HG03354 (cell line): ENCODE results near the gene STAT5B.
"Not testable (repeated sequence)": the region's sequence is repeated elsewhere in the genome, so short reads cannot be mapped to it uniquely, and the experiment has no call there.

Source experiments
- ATAC-seq: cut with Tn5 transposase; IDR thresholded peaks from one replicate; pipeline ENCODE4 v1.9.1; 2021; ENCODE audit warnings: mild to moderate bottlenecking; ENCODE audit not compliant: unreplicated experiment, poor library complexity, severe bottlenecking

STAT5B gene

DNA sequence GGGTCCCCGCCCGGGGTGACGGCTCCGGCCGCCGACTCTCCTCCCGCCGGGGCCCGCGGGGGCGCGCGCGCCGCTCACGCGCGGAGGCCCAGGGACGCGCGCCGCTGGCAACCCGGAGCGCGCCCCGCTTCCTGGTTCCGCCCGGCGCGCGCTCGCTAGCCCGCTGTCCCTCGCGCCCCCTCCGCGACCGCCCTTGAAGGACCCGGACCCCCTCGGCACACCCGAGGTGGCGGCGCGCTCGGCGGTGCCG is at the start of gene STAT5B:
Gene STAT5B (minus strand): TSS at position 33 of the 250 bp plus-strand sequence. CDS start 44,264 bp downstream, outside the sequence.
- ATAC-seq: peak; percentile 75

DNA sequence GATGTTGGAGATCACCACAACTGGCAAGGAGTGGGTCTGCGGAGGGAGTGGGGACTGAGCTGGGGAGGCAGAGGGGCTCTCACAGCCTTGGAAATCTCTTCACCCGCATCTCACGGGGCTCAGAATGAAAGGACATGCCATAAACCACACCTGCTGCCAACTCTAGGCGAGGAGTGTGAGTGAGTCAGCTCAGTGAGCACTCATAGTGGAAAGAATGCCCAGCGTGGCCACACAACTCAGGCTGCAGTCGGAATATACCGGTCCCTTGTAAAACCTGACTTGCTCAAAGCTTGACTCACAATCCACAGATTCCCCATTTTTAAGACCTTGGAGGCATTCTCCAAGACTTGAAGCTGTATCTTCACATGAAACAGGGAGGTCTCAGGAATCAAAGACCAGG is 48.8 kb upstream of the STAT5B start:
- no peak for ATAC-seq

DNA sequence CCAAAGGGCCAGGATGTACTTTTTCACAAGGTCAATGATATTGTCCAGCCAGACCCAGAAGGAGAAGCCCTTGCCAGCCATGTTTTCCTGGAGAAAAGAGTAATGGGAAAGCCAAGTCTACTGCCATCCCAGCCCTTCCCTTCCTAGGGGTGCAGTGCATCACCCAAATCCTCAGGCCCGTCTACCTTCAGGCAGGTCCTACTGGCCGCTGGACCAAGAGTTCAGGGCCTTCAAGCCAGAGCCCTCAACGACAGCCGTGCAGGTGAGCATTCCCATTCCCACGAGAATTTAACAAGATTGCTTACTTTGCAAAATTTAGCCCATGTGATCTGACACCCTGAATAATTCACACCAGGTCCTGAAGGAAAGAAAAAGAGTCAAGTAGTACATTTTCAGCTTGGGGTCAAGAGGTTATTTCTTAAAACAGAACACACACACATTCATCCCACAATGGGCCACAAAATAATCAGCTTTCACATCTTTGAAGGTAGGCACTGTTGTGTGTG is 47.1 kb upstream of the STAT5B start:
- ATAC-seq: no peak

DNA sequence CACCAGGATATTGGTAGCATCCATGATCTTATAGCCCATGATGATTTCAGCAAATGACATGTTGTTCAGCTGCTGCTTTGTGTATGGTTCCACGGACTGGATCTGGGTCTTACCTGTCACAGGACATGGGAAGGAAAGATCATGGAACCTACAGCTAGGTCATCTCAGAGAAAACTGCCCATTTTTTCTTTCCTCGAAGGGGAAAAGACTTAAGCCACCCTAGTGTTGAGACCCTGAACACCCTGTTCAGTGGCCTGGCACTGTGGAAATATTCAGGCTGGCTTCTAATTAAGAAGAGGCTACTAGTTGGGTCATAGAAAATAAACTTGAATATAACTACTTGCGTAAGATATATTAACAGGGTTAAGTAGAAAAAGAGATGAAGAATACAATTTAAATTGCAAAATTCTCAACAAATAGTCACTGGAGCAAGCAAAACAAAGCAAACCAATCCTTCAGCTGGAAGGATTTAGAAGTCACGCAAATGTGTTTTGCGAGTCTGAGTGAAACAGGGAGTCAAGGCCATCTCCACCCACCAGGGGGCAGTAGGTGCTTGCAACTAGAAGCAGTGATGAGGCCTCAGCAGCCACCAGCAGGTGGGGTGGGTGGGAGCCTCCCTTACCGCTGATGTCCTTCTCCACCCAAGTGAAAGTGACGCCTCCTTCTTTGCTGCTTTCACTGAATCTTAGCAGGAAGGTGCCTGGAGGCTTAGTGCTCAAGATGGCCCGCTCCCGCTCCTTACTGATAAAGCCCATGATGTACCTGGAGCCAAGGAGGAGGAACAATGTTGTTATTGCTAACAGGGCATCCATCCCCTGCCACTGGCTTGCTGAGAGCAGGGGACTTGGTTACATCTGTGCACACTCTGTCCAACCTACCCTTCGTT is 46.4 kb upstream of the STAT5B start:
- peak; percentile 72 for ATAC-seq

DNA sequence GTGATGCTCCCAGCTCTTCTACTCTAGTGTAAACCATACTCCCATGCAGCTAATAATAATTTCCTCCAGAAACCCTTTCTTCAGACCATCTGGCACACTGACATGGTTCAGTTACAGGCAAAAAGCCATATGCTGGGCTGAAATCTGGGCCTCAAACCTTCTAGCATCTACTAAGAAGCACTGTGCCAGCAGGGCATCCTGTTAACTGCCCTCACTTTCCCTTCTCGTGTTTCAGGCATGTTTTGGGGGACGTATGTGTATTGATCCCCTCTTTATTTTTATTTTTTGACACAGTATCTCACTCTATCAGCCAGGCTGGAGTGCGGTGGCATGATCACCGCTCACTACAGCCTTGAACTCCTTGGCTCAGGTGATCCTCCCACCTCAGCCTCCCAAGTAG is 45.4 kb upstream of the STAT5B start:
- no peak for ATAC-seq

DNA sequence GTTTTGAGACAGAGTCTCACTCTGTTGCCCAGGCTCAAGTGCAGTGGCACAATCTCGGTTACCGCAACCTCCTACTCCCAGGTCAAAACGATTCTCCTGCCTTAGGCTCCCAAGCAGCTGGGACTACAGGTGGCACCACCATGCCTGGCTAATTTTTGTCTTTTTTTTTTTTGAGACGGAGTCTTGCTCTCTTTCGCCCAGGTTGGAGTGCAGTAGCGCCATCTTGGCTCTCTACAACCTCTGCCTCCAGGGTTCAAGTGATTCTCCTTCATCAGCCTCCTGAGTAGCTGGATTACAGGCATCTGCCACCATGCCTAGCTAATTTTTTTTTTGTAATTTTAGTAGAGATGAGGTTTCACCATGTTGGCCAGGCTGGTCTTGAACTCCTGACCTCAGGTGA is 41.8 kb upstream of the STAT5B start:
- ATAC-seq: not testable (repeated sequence)

DNA sequence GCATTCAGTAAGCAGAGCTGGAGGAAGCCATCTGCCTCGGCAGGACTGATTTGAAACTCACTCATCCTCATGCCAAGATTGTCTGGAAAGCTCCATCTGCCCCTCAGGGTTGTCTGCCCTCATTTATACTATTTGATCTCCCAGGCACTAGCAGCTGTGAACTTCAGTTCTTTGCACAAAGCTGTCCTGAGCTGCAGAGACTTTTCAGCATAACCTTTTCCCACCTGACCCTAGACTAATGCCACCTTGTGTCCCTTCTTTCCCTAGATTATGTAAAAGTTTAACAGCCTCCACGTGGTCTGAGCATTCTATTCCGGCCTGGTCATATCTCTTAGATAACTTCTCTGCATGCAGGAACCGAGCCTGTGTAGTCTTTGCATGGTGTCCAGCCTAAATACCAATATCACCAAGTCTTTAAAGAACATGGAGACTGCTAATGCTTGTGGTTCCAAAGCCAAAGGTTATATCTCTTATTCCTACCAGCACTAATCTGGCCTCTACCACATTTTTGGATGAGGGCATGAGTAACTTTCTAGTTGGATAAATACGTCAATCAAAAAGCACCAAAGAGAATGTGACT is 41.2 kb upstream of the STAT5B start:
- ATAC-seq: no peak

DNA sequence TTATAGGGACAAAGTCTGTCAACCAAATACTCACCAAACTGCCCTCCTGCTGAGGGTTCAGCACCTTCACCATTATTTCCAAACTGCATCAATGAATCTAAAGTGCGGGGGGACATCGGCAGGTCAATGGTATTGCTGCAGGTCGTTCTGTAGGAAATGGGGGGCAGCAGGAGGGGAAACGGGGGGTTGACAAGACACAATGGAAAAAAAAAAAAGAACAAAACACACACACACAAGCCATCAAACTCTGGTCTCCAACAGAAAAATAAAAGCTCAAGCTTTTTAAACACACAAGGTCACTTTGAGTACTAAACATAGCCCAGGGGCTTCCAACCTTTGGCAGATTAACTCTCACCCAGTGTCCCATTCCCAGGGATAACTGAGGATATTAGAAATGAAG is 40.6 kb upstream of the STAT5B start:
- no peak for ATAC-seq

DNA sequence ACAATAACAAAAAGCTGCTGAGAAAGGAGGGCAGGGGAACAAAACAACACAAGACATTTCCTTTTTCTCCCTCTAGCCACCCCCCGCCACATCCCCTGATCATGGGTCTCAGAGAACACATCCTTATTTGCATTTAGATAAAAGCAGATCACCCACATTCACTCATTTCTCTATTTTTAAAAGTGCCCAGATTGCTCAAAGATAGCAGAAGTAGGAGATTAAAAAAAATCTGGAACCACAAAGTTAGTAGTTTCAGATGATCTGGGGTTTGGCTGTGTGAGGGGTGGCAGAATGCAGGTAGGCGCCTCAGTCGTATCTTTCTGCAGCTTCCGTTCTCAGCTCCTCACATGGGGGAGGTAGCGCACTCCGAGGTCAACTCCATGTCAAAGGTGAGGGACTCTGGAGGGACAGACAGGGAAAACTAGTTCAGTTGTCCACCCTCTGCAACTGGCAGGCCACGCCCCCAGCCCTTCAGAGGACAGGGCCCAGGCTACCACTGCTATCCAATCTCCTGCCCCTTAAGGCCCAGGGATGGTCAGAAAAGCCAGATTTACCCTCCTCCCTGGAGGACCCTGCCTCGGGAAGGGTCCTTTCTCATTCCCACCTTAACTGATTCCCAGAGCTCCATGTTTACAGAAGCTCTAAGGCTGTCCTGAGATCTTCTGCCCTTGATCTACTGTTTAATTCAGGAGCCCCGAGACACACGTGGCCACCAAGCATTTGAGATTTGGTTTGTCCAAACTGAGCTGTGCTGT is 39.4 kb upstream of the STAT5B start:
- no peak for ATAC-seq

DNA sequence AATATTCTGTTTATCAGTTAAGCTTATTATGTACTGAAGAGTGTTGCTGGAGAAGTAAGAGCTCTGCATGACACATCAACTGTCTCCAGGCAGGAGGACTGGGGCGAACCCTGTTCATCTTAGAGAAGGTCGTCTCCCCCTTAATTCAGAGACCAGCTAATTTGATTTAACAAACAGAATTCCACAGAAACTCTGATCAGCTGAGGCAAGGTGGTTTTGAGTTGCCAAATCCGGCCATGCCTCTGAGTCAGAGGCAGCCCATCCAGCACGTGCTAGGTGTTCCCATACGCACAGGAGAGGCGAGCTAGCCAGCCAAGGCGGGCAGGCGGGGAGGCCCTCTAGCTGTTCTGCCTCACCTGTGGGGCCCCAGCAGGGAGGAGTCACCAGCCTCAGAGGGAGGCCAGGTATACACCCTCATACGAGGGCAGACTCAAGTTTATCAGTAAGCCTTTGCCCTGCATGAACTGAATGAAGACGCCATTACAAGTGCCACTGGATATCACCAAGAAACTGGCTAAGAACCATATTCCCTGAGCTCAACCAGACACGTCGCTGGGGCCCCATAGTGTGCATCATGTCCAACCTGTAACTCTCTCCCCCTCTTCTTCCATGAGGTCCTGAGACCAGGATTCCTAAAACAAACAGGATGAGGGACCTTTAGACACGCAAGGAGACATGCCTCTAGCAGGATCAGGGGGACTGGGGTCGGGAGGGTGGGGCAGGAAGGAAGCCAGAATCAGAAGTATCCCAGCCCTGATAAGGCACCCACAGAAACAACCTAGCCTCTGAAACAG is 37.8 kb upstream of the STAT5B start:
- no peak for ATAC-seq

DNA sequence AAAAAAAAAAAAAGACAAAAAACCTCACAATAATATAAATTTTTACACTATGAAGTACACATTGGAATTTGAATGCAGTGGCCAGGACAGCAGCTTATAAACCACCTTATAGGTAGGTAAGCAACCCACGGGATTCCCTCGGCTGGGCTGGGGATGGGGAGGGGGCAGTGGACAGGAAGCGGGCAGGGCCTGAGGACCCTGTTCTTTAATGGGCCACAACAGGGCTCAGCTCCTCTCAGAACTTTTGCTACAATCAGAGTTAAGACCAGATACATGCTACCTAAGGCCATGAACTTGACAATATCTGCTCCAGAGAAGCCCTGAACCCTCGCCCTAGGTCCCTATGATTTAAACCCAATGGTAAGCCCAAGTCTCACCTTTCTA is 37.2 kb upstream of the STAT5B start:
- no peak for ATAC-seq

DNA sequence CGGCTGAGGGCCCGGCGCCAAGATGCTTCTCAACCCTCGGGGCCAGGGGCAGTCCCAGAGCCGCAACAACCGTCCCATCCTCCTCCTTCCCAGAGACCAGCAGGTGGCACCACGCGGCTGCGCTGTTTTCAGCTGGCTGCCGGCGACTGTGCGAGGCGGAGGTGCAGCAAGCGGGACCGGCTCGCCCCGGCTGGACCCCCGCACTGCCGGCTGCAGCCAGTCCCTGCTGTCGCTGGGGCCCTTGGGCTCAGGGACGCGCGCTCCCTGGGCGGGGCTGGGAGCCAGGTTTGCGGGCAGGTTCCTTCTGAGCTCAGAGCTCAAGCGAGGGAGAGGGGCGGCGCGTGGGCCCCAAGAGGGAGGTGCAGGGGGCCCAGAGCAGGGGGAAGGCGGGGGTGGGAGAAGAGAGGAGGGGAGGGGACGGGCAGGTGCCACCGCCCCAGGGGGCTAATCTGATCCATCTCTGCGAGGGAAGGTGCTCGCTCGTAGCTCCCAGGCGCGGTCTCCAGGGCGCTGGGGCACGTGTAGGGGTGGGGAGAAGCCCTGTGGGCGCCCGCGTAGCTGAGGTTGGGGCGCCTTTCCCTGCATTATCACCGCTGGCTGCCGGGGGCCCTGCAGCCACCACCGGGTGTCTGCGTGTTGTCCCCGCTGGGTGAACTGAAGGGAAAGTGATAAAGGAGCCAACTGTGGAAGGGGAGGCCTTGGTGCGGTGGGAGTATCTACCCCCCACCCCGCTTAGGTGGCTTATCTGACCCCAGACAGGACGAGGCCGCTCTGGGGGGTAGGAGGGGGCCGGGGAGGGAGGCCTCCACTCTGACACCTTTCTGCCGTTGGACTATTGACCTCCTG is 36.3 kb upstream of the STAT5B start:
- peak; percentile 65 for ATAC-seq

DNA sequence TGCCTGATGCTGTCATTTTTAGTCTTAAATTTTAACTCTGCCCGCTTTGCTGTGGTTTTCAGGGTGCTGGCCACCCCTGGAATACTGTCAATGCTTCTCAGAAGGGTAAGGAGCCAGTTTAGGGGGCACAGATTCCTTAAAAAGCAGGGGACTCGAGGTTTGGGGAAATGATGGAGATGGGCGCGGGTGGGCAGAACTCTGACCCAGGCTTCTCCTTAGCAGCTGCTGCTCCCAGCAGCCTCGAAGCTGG is 35.8 kb upstream of the STAT5B start:
- ATAC-seq: no peak

DNA sequence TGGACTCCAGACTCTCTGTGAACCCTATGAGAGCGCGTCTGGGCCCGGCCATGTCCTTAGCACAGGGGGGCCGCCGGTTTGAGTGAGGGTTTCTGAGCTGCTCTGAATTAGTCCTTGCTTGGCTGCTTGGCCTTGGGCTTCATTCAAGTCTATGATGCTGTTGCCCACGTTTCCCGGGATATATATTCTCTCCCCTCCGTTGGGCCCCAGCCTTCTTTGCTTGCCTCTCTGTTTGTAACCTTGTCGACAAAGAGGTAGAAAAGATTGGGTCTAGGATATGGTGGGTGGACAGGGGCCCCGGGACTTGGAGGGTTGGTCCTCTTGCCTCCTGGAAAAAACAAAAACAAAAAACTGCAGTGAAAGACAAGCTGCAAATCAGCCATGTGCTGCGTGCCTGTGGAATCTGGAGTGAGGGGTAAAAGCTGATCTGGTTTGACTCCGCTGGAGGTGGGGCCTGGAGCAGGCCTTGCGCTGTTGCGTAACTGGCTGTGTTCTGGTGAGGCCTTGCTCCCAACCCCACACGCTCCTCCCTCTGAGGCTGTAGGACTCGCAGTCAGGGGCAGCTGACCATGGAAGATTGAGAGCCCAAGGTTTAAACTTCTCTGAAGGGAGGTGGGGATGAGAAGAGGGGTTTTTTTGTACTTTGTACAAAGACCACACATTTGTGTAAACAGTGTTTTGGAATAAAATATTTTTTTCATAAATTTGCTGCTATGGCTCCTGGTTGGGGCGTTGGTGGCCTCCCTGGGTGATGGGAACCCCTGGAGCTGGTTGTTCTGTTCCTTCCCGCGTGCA is 35.2 kb upstream of the STAT5B start:
- ATAC-seq: no peak

DNA sequence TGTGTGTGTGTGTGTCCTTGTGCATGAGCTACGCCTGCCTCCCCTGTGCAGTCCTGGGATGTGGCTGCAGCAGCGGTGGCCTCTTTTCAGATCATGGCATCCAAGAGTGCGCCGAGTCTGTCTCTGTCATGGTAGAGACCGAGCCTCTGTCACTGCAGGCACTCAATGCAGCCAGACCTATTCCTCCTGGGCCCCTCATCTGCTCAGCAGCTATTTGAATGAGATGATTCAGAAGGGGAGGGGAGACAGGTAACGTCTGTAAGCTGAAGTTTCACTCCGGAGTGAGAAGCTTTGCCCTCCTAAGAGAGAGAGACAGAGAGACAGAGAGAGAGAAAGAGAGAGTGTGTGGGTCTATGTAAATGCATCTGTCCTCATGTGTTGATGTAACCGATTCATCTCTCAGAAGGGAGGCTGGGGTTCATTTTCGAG is 34.6 kb upstream of the STAT5B start:
- ATAC-seq: no peak

DNA sequence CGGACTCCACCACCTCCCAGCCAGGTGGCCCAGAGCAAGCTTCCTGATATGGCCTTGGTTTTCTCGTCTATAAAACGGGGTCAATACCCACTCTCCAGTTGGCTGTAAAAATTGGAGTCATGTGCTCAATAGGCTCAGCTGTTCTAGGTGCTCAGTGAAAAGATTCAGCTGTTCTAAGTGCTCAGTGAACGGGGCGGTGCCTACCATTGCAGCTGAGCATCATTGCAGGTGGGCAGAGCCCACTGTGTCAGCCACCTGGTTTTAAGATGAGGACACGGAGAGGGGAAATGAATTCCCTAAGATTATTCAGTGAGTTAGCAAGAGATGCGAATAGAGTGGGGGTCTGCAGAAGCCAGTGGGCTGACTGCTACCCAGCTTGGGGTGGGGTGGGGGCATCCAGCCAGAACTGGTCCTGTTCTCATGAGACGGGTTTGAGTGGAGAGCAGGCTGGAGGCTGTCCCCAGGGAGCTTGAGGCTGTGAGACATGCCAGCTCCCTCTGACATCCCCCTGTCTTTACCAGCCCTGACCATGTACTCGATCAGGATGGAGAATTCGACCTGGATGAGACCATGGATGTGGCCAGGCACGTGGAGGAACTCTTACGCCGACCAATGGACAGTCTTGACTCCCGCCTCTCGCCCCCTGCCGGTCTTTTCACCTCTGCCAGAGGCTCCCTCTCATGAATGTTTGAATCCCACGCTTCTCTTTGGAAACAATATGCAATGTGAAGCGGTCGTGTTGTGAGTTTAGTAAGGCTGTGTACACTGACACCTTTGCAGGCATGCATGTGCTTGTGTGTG is 34.0 kb upstream of the STAT5B start:
- no peak for ATAC-seq

DNA sequence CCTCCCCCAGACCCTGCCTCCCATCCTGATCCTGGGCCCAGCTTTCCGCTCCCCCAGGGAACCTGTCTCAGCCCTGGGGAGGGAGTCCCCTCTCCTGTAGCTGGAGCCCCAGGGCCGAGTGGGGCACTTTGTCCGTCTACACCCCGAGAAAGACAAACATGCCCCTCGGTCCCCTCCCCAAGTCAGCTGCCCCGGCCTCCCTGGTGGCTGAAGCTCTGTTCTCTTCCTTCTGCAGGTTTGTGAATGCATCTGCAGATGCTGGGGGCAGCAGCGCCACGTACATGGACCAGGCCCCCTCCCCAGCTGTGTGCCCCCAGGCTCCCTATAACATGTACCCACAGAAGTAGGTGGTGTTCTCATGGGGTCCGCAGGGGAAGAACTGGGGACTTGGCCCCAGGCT is 33.0 kb upstream of the STAT5B start:
- ATAC-seq: no peak

DNA sequence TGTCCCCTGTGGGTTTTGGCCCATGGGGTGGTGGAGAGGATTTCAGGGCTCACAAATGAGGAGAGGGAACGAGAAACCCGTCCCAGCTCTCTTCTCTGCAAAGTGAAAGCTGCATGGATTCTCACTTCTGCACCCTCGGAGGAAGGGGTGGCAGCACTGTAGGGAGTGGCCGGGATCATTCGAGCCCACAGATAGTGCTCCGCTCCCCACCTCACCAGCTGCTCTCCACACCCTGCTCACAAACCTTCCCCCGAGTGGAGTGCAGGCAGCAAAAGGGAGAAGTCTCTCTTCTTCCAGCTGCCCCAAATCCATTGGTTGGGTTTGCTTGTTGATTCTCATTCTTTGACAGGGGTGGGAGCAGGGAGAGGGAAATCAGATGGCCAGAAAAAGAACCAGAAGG is 32.3 kb upstream of the STAT5B start:
- ATAC-seq: no peak
